Activated CD8-positive, alpha-beta memory T cell treated with anti-CD3 and anti-CD28 coated beads, Interleukin-2, amount 50 U/mL, for 24 hours (primary cell): ENCODE results near the gene MACF1.

ENCODE experiments used
- DNase-seq: peaks from one replicate; pipeline ENCODE4 v3.0.0-alpha.2; 2020; ENCODE audit errors: extremely low read depth

MACF1 gene

DNA sequence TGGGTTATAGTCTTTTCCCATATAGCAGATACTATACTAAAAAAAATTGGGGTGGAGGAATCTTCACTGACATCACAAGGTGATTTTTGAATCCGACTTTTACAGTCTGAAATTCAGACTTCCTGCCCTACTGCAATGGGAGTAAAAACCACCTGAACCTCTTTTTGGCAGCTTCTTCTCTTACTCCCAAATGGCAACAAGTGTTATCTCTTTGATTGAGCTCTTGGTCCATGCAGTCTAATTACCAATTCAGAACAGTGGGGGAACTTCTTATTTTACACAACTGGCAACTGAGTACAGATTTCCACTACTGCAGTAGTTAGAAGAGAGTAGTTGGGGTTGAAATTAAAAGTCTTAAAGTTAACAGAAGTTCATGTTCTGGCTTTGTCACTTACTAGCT lies 62.3 kb downstream of the MACF1 start:
- DNase-seq: no peak

DNA sequence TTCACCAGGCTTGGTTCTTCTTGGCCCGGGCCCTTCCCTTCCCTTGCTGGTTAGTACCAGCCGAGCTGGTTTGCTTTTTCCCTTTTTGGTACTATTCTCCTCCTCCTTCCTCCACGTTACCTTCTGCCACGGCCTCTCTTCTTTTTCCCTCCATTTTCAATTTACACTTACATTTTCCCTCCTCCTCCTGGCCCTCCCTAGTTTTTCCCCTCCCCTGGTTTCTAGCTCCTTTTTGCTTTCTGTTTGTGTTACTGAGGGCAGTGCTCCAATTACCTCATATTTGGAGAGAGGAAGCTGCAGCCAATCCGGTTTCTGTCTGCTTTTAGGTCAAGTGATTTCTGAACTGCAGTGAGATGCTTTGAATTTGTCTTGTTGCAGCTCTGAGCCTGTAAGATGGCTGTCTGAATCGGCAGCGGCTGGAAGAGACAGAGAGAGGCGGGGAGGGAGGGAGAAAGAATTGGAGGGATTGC lies 63.7 kb downstream of the MACF1 start:
- no peak for DNase-seq

DNA sequence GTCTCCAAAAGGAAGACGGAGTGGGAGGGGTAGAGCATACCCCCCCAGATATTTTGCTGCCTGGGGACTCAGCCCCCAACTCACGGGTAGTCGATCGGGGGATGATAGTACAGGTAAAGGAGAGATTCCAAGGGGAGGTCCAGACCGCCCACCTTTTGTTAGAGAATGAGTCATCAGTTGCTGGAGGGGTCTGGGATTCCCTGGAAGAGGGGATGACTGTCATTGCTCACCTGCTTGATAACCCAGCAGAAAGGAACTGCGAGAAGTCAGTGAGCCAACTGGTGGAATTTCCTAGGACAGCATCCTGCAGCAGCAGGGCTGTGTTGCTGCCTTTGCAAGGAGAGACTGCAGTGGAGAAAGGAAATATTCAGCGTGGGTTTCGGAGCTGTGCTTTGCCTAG lies 64.4 kb downstream of the MACF1 start:
- no peak for DNase-seq

DNA sequence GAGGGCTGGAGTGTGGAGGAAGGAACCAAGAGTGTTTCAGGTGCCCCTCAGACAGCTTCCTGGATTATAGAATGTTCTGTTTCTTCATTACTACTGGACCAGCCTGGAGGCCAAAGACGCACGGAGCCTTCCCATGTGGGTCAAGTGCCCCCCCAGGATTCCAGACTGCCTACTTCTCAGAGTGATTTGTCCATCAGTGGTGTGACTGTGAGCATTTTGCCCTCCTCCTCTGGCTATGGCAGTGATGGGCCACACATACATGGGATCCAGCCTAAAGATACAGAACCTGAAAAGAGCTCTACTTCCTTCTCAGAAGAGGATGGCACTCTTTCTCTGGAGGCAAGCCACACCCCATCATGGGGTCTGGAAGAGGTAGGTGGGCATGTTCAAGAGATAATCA lies 64.9 kb downstream of the MACF1 start:
- no peak for DNase-seq

DNA sequence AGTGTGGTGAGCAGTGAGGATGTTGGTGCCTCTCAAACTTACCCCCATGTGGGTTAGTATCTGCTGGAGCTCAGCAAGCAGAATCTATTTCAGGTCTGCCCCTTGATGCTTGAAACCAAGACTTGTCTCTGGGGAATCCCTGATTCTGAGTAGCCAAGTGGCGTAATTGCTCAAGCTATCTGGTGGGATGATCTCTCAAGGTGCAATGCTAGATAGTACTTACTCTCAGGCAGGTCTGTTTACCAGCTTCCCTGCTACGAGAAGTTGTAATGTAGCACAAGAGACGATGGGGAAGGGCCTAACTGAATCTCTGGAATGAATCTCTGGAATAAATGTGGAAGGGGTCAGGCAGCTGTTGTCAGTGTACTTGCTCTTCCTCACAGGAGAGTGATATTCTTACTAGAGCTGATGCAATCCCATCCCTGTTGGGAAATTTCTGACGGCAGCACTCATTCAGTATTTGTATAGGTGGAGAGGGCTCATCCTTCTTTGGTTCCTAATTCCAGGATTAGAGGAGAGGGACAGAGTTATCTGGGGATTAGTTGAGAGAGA lies 65.4 kb downstream of the MACF1 start:
- DNase-seq: no peak

DNA sequence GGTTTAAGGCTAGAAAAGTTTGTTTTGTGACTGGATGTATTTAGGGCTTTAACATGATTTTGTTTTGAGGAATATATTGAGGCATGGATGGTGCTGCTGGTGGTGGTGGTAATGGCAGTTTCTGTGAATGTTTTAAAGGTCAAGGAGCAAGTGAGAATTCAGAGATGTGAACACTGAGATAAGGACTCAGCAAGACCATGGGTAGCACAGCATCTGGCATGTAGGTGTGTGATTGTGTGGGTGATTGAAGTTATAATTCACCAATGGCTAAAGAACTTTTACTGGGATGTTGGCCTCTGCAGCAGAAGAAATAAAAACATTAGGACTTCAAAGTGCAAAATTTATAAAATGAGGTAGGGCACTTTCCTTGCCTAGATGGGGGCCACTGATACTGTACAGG lies 65.9 kb downstream of the MACF1 start:
- no peak for DNase-seq

DNA sequence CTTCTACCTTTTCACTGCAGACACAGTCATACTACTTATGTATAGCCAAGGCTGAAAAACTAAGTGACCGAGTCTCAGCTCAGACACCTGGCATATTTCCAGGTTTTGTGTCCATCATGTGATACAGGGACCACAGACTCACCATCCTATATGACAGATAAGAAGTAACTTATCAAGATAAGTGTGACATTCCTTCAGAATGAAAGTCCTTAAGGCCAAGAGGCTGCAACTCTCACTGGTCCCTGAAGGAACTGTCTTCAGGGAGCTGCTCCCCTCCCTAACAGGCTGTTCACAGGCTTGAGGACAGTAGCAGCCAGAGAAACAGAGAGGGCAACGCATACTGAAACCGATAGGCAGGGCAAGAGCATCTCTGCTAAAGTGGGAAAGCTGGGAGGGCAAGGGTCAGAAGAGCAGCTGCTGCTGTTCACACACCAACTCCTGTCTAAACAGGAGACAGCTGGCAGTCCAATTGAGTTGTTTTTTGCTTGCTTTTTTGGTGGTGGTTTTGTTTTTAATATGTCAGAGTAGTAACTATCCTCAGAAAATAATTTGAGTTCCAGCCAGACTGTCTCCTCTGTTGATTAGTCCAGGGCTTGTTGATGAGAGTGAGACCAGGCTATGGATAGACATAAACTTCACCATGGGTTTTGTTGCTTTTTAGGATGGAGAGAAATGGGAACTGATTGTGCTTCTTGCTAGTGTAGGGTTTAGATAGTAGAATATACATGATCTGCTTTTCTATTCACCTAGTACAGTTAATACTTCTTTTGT lies 67.7 kb downstream of the MACF1 start:
- DNase-seq: no peak

DNA sequence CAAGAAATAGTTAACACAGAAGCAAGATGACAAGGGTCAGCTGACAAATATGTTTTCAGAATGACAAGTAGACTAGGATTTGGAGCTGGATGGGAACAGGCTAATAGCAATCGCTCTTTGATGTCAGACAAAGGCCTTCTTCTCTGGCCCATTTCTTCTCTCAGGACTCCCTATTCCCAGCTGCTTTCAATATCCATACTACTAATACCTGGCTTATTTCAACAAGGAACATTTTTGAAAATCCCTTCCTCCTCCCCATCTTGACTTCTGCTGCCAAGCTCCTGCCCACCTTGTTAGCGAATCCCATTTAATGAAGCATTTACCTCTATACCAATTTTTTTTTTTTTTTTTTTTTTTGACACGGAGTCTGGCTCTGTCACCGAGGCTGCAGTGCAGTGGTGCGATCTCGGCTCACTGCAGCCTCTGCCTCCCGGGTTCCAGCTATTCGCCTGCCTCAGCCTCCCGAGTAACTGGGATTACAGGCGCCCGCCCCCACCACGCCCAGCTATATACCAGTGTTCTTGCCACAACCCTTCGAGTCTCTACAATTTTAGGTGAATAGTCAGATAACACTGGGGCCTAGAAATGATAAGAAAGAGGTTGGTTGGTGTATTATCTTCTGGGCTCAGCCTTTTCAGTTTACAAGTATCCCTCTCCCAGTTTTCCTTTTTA lies 68.4 kb downstream of the MACF1 start:
- no peak for DNase-seq

DNA sequence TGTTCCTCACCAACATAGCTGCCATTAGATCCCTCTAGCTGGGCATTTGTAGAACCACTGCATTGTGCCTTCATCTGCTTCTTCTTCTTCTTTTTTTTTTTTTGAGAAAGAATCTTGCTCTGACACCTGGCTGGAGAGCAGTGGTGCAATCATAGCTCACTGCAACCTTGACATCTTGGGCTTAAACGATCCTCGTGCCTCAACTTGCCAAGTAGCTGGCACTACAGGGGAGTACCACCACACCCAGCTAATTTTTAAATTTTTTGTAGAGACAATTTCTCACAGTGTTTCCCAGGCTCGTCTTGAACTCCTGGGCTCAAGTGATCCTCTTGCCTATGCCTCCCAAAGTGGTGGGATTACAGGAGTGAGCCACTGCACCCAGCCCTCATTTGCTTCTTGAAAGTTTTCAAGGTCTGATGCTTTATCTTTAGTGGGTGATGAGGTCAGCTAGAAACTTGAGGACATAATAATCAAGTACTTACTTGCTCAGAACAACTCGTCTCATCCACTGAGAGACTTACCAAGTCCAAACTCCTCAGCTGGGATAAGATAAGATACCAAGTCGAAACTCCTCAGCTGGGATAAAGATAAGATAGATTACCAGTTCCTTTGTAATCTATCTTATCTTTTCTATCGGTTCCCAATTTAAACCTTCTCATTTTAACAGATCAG lies 71.5 kb downstream of the MACF1 start:
- no peak for DNase-seq

DNA sequence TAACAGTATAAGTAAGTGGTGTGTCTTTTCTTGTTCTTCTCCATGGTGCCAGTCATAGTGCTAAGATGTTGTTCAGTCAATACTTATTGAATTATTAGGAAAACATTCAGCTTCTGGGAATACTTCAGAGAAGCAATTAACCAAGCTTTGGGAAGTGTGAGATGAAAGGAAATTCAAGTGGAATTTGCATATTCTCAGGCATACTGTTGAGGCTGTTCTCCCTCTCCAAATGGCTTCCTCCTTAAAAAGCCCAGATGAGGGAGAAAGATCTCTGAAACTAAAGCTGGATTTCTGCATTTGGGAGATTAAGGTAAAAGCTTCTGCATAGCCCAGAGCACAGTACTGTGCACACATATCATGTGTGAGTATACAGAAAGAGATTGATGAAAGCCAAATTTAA lies 73.4 kb downstream of the MACF1 start:
- DNase-seq: no peak

DNA sequence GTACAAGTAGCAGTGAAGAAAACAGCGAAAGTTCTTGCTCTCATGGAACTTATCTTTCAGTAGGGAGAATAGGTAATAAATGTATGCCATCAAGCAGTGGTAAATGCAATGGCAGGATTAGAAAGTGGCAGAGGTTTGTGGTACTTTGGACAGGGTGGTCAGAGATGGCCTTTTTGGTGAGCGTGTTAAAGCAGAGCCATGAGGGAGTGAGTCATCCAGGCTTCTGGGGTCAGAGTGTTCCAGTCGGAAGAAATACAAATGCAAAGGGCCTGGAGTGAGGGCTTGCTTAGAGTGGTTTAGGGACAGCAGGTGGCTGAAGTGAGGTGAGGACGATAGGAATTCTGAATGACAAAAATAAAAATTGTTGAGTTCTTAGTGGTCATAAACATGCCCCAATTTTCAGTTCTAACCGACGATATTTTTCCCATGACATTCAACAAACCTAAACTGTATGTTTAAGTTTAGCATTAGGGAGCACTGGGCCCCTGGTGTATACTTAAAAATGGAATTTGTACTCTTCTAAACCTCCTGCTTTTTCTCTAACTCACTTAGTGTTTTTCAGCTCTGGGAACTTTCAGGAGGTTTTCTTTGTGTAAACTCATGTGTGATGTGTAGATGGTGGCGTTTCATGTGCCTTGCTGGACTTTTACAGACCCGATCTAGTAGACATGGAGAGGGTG lies 78.2 kb downstream of the MACF1 start:
- no peak for DNase-seq

DNA sequence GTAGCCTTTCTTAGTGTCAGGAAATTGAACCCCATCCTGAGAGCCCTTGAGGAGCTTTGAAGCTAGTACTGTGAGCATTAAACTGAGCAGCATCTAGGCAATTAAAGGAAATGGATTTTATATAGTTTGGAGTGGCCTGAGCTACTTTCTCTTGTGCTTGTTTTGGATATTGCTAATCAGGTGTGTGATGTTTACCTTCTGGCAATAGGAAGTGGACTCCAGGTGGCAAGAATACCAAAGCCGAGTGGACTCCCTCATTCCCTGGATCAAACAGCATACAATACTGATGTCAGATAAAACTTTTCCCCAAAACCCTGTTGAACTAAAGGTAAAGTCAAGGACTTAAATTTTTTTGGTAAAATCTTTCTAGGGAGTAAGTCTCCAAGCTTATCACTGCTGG lies 79.4 kb downstream of the MACF1 start:
- no peak for DNase-seq

DNA sequence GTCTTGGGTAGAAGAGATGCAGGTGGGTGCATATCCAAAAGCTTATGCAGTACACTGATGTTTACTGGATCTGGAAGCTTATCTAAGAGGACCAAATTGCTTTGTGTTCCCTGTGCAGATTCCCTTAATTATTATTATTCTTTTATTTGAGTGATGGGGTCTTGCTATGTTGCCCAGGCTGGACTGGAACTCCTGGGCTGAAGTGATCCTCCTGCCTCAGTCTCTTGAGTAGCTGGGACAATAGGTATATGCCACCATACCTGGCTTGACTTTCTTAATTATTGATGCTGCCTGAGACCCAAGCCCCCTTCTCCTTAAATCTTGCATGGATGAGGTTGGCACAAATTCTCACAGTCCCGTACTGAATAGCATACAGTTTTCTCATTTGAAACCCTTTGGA lies 83.0 kb downstream of the MACF1 start:
- DNase-seq: no peak

DNA sequence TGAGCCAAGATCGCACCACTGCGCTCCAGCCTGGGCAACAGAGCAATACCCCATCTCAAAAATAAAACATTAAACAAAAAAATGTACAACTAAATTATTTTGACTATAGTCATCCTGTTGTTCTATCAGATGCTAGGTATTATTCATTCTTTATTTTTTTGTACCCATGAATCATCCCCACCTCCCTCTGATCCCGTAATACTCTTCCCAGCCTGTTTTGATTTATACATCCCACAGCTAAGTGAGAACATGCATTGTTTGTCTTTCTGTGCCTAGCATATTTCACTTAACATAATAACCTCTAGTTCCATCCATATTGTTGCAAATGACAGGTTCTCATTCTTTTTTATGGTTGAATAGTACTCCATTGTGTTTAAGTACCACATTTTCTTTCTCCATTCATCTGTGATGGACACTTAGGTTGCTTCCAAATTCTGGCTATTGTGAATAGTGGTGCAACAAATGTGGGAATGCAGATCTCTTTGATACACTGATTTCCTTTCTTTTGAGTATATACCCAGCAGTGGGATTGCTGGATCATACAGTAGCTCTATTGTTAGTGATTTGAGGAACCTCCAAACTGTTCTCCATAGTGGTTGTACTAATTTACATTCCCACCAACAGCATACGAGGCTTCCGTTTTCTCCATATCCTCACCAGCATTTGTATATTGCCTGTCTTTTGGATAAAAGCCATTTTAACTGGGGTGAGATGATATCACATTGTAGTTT lies 84.4 kb downstream of the MACF1 start:
- no peak for DNase-seq

DNA sequence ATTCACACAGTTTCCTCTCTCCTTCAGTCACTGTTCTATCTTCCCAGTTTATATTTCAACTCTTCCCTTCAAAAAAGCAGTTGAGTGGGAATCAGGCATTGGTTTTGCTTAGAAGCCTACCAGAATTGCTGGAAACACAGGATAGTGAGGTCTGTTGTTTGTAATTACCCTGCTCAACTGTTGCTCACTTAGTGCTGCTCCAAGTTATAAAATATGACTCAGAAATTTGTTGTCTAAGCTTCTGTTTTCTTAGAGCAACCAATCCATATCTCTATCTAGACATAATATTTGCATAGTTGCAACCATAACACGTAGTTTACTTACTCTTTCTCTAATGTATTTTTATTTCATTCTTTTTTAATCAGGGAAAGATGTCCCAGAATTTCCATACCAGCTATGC lies 87.9 kb downstream of the MACF1 start:
- no peak for DNase-seq

DNA sequence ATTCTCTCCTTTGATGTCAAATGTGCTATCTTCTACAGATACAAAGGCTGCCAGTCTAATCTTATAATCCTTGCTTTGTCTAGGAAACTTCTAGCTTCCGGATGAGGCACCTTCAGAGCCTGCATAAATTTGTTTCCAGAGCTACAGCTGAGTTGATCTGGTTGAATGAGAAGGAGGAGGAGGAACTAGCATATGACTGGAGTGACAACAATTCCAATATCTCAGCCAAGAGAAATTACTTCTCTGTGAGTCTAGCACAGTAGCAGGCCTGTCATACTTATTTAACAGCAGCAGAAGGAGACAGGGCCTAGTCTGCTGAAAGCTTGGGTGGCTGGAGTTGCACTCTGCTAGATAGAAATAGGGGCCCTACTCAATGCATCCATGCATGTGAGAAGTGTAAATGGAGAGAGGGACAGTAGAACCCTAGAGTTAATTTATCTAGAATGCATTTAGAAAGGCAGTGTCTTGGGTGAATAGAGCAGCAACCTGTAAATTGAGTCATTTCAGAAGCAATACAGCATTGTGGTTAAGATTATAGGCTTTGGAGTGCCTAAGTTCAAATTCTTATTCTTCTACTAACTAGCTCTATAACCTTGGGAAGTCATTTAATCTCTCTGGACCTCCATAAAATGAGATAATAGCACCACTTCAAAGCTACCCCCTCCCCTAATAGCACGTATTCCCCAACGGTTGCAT lies 89.0 kb downstream of the MACF1 start:
- no peak for DNase-seq

DNA sequence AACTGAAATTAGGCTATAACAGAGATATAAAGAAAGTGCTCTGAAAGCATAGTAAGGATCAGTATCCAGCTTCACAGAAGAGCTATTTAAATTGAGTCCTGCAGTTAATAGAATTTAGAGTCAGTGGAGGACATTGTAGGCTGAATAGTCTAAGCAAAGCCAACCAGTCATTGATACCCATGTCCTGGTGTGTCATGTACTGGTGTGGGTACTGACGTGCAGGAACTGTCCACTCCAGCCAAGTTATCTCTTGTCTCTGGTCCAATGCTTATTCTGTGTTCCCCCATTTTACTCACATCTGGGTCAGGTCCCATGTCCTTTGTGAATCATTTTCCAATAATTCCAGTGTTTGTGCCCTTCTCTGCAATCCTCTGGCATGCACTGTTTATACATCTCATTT lies 90.0 kb downstream of the MACF1 start:
- DNase-seq: no peak

DNA sequence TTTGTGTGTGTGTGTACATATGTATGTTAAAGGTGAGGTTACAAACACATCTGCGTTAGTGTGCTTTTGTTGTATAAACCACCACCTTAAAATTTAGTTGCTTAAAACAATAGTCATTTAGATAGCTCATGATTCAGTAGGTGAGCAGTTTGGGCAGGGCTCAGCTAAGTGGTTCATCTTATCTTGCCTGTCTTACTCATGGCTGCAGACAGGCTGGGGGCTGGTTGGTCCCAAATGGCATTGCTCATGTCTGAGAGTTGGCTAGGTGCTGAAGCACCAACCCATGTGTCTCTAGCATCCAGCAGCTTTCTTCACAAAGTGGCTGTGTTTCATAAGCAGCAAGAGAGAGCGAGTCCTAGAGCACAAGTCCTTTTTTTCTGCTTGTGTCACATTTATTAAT lies 91.4 kb downstream of the MACF1 start:
- no peak for DNase-seq

DNA sequence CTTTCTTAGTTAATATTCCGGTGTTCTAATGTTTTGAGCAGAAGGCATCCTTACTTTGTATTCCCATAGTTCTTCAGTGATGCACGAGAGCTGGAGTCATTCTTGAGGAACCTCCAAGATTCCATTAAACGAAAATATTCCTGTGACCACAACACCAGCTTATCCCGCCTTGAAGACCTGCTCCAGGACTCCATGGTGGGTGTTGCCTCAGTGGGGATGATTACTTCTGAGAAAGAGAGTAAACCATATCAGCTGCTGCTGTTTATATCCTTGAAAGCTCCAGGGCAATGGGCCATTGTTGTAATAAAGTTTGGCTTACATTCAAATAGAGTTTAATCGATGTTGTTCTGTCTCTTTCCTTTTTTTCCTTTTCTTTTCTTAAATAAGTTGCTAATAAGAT lies 93.1 kb downstream of the MACF1 start:
- DNase-seq: no peak

DNA sequence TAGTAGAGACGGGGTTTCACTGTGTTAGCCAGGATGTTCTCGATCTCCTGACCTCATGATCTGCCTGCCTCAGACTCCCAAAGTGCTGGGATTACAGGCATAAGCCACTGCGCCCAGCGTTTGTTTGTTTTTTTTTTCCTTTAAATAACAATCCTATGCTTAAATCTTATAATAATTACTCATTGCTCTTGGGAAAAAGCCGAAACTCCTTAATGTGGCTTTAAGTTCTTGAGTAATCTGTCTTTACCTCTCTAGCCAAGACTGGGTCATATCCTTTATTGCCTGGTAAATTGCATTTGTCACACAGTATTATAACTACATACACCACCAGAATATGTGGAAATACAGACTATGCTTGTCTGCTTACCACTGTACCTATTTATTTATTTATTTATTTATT lies 97.1 kb downstream of the MACF1 start:
- no peak for DNase-seq

DNA sequence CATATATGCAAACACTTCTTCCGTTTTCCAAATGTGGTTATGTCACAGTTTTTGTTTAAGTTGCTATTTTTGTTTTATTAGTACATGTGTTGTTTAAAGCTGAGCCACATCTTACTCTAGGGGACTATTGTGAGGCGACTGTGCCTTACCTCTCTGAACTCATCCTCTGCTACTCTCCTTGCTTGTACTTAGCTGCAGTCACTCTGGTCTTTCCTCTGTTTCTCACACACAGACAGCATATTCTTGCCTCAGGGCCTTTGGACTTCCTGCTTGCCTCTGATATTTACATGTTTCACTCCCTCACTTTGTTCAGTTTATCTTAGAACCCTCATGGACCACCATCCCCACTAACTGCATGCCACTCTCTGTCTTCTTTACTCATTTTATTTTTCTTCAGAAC lies 101.1 kb downstream of the MACF1 start:
- DNase-seq: no peak
